Activated CD4-positive, alpha-beta T cell treated with anti-CD3 and anti-CD28 coated beads, Interleukin-2, amount 10 ng/mL, durations not matched to agents 24 days and 14 days (primary cell): ENCODE measurements around the gene HOXA4. TPM values are rescaled to one million over a fixed set of nuclear protein-coding genes. Genes with fewer than 3 reads are reported as not detected.

Experiments used
- DNase-seq: peaks from one replicate; pipeline ENCODE4 v3.0.0; 2022
- H3K27ac Mint-ChIP-seq: one replicate; pipeline ENCODE4 v1.8.0; 2022; ENCODE audit warnings: mild to moderate bottlenecking, mixed read lengths
- H3K27me3 Mint-ChIP-seq: one replicate; pipeline ENCODE4 v1.8.0; 2022; ENCODE audit warnings: mixed read lengths
- H3K36me3 Mint-ChIP-seq: one replicate; pipeline ENCODE4 v1.8.0; 2022; ENCODE audit warnings: low read depth, mild to moderate bottlenecking, mixed read lengths
- H3K4me1 Mint-ChIP-seq: one replicate; pipeline ENCODE4 v1.8.0; 2021; ENCODE audit warnings: mixed read lengths
- H3K4me3 Mint-ChIP-seq: one replicate; pipeline ENCODE4 v1.8.0; 2022; ENCODE audit warnings: mild to moderate bottlenecking, moderate library complexity, mixed read lengths
- H3K9me3 Mint-ChIP-seq: one replicate; pipeline ENCODE4 v1.8.0; 2021; ENCODE audit warnings: mixed read lengths
- intact Hi-C: fragments of 100-400 bp; cut with micrococcal nuclease; formaldehyde crosslinking; loops from one replicate; pipeline ENCODE4 v1.15.1; 2023
- total RNA-seq: library from RNA; stranded (reverse); gene quantifications from 2 replicates; pipeline ENCODE4 v1.2.3, GENCODE V29; 2022

Gene HOXA4
- not detected in 2 replicates for total RNA-seq

- Mint-ChIP-seq H3K4me1 (peaks cover 14% of the 10 kb centered on the region), H3K27ac (no peak within 1 kb of the TSS), H3K9me3 (peaks cover 3% of the 10 kb centered on the region), H3K27me3 (peaks cover 53% of the 10 kb centered on the region), H3K36me3 (peaks cover 1% of the 10 kb centered on the region), H3K4me3 (peak within 1 kb of the TSS; percentile 66)
- intact Hi-C loops = loop anchor here (5.0 kb wide), 1 partner anchor 33 kb away; the partner anchor contains the start of gene HOXA1
- peak; percentile 91 for DNase-seq
Measured at GRCh38 chr7:27130540-27131389, at the start of gene HOXA4. Gene HOXA4, minus strand, starts transcription at chr7:27130757. Its CDS starts 24 bp downstream, at chr7:27130733.

GRCh38 chr7:27179503-27180430 lies 49.2 kb upstream of the HOXA4 start:
- H3K27me3 Mint-ChIP-seq = peaks cover 63% of the 10 kb centered on the region
- no peak overlapping the region for H3K27ac Mint-ChIP-seq
- intact Hi-C loops = no loop called here
- DNase-seq = peak; percentile 88
- H3K36me3 Mint-ChIP-seq = peaks cover 4% of the 10 kb centered on the region
- H3K4me1 Mint-ChIP-seq = peaks cover 5% of the 10 kb centered on the region
- H3K9me3 Mint-ChIP-seq = no peaks in the 10 kb centered on the region
- peak overlapping the region; percentile 51 for H3K4me3 Mint-ChIP-seq

GRCh38 chr7:27179030-27179429 lies 48.5 kb upstream of the HOXA4 start:
- H3K9me3 Mint-ChIP-seq = no peaks in the 10 kb centered on the region
- H3K27me3 Mint-ChIP-seq = peaks cover 64% of the 10 kb centered on the region
- H3K4me1 Mint-ChIP-seq = peaks cover 3% of the 10 kb centered on the region
- H3K4me3 Mint-ChIP-seq = no peak overlapping the region
- H3K36me3 Mint-ChIP-seq = peaks cover 2% of the 10 kb centered on the region
- H3K27ac Mint-ChIP-seq = no peak overlapping the region
- DNase-seq = no peak
- intact Hi-C loops = no loop called here

GRCh38 chr7:27178366-27178765 lies 47.8 kb upstream of the HOXA4 start:
- H3K4me3 Mint-ChIP-seq = no peak overlapping the region
- no peaks in the 10 kb centered on the region for H3K9me3 Mint-ChIP-seq
- H3K4me1 Mint-ChIP-seq = peaks cover 3% of the 10 kb centered on the region
- intact Hi-C loops = no loop called here
- peaks cover 2% of the 10 kb centered on the region for H3K36me3 Mint-ChIP-seq
- no peak overlapping the region for H3K27ac Mint-ChIP-seq
- no peak for DNase-seq
- peaks cover 60% of the 10 kb centered on the region for H3K27me3 Mint-ChIP-seq

- intact Hi-C loops = no loop called here
- no peak overlapping the region for H3K4me3 Mint-ChIP-seq
- H3K27me3 Mint-ChIP-seq = peaks cover 57% of the 10 kb centered on the region
- DNase-seq = no peak
- no peak overlapping the region for H3K27ac Mint-ChIP-seq
- H3K9me3 Mint-ChIP-seq = no peaks in the 10 kb centered on the region
- peaks cover 3% of the 10 kb centered on the region for H3K4me1 Mint-ChIP-seq
- peaks cover 2% of the 10 kb centered on the region for H3K36me3 Mint-ChIP-seq
Measured at GRCh38 chr7:27177795-27178320, 47.3 kb upstream of the HOXA4 start.

GRCh38 chr7:27176962-27177794 lies 46.6 kb upstream of the HOXA4 start:
- peaks cover 3% of the 10 kb centered on the region for H3K4me1 Mint-ChIP-seq
- H3K9me3 Mint-ChIP-seq = peaks cover 3% of the 10 kb centered on the region
- H3K27ac Mint-ChIP-seq = no peak overlapping the region
- peaks cover 2% of the 10 kb centered on the region for H3K36me3 Mint-ChIP-seq
- no peak for DNase-seq
- H3K27me3 Mint-ChIP-seq = peaks cover 54% of the 10 kb centered on the region
- no peak overlapping the region for H3K4me3 Mint-ChIP-seq
- intact Hi-C loops = no loop called here

GRCh38 chr7:27176524-27176845 lies 45.9 kb upstream of the HOXA4 start:
- intact Hi-C loops = no loop called here

GRCh38 chr7:27175626-27176523 lies 45.3 kb upstream of the HOXA4 start:
- Mint-ChIP-seq H3K9me3 (peaks cover 5% of the 10 kb centered on the region), H3K4me3 (no peak overlapping the region), H3K4me1 (peaks cover 8% of the 10 kb centered on the region), H3K36me3 (peaks cover 2% of the 10 kb centered on the region), H3K27me3 (peaks cover 60% of the 10 kb centered on the region), H3K27ac (no peak overlapping the region)
- DNase-seq = no peak
- intact Hi-C loops = no loop called here

More at GRCh38 chr7:27176524-27176845, 45.9 kb upstream of the HOXA4 start:
- H3K9me3 Mint-ChIP-seq = peaks cover 5% of the 10 kb centered on the region
- H3K36me3 Mint-ChIP-seq = peaks cover 2% of the 10 kb centered on the region
- no peak overlapping the region for H3K27ac Mint-ChIP-seq
- peaks cover 59% of the 10 kb centered on the region for H3K27me3 Mint-ChIP-seq
- peaks cover 7% of the 10 kb centered on the region for H3K4me1 Mint-ChIP-seq
- no peak for DNase-seq
- H3K4me3 Mint-ChIP-seq = no peak overlapping the region

- Mint-ChIP-seq H3K9me3 (peaks cover 8% of the 10 kb centered on the region), H3K27ac (peak overlapping the region; percentile 51), H3K4me1 (peaks cover 8% of the 10 kb centered on the region), H3K27me3 (peaks cover 63% of the 10 kb centered on the region), H3K4me3 (no peak overlapping the region), H3K36me3 (peaks cover 3% of the 10 kb centered on the region)
- intact Hi-C loops = no loop called here
- no peak for DNase-seq
Measured at GRCh38 chr7:27174874-27175625, 44.5 kb upstream of the HOXA4 start.

GRCh38 chr7:27173956-27174873 lies 43.7 kb upstream of the HOXA4 start, which contains the start of gene HOXA10:
Gene HOXA10, minus strand, starts transcription at chr7:27174320. Its CDS starts 14 bp downstream, at chr7:27174306.
- H3K4me1 Mint-ChIP-seq = peaks cover 5% of the 10 kb centered on the region
- peaks cover 3% of the 10 kb centered on the region for H3K36me3 Mint-ChIP-seq
- no peak within 1 kb of the TSS for H3K4me3 Mint-ChIP-seq
- intact Hi-C loops = loop anchor here (2.0 kb wide), 2 partner anchors 17 to 23 kb away; partner anchors contain the start of gene HOXA7
- DNase-seq = no peak
- H3K9me3 Mint-ChIP-seq = peaks cover 8% of the 10 kb centered on the region
- peaks cover 58% of the 10 kb centered on the region for H3K27me3 Mint-ChIP-seq
- H3K27ac Mint-ChIP-seq = peak within 1 kb of the TSS; percentile 51

- intact Hi-C loops = loop anchor here (2.0 kb wide), 2 partner anchors 17 to 23 kb away; partner anchors contain the start of gene HOXA7
- DNase-seq = peak; percentile 59
- Mint-ChIP-seq H3K27ac (no peak overlapping the region), H3K4me1 (peaks cover 5% of the 10 kb centered on the region), H3K9me3 (peaks cover 8% of the 10 kb centered on the region), H3K4me3 (no peak overlapping the region), H3K36me3 (peaks cover 7% of the 10 kb centered on the region), H3K27me3 (peaks cover 59% of the 10 kb centered on the region)
Measured at GRCh38 chr7:27173511-27173955, 43.0 kb upstream of the HOXA4 start.
